ENCODE results near the gene CHN2.

The CHN2 gene

DNA sequence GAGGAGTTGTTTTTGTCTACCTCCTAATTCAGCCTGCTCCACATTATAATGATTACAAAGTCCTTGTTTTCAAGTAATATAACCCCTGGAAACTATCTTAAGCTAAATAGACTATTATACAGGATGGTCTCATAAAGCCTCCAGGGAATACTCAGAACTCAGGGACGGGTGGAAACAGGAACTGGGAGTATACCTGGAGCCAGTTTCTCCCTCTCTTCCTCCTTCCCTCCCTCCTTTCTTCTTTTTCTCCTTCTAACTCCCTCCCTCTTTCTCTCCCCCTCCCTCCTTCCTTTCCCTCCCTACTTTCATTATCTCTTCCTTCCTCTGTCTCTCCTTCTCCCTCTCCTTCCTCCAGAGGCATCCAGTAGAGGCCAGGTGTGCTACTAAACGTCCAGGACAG lies 292.8 kb downstream of the CHN2 start:
- H3K79me2 ChIP-seq = no peaks in the 10 kb centered on the region
- no peaks in the 10 kb centered on the region for H3K9me3 ChIP-seq (ENCODE audit: control insufficient read depth, low read length)
- no peaks in the 10 kb centered on the region for H3K27me3 ChIP-seq (ENCODE audit: control insufficient read depth, insufficient read depth, low read length)
- no peak overlapping the region for H3K27ac ChIP-seq
- no peaks in the 10 kb centered on the region for H3K36me3 ChIP-seq (ENCODE audit: control insufficient read depth, insufficient read depth, low read length)
- no peak overlapping the region for H3K9ac ChIP-seq
- H3K4me3 ChIP-seq (ENCODE audit: low read depth, low read length) = no peak overlapping the region
- no peak for TF ChIP-seq CTCF (IDR thresholded peaks at IDR 0.05)
- H3K4me2 ChIP-seq (ENCODE audit: low read length) = no peak overlapping the region
- no peak overlapping the region for H2AFZ ChIP-seq
- H3K4me1 ChIP-seq = no peaks in the 10 kb centered on the region

DNA sequence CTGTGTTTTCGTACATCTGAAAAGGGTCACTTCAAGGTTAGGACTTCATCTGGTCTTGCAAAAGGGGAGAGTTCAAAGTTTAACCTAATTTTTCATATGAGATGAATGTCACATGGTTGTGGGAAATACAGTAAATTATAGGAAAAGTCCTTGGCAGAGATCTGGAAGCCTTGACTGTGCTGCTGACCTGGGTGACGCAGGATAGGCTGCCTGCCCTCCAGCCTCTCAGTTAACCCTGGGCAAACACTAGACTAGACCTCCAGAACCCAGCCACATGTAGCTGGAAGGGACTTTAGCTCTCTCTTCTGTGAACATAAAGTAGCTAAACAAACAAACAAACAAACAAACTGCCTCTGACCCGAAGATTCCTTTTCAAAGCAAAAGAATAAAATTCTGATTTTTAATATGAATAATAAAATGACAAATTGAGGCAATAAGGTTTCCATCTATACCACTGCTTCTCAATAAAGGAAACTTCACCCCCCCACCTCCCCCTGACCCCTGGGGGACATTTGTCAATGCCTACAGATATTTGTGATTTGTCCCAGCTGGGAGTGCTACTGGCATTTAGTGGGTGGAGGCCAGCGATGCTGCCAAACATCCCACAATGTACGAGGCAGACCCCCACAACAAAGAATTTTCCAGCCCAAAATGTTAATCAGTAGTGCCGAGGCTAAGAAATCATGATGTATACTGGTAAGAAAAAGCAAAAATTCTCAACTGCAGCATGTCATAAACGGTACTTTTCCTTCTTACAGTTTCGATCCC lies 293.8 kb downstream of the CHN2 start:
- no peaks in the 10 kb centered on the region for H3K36me3 ChIP-seq (ENCODE audit: control insufficient read depth, insufficient read depth, low read length)
- H3K79me2 ChIP-seq = no peaks in the 10 kb centered on the region
- no peaks in the 10 kb centered on the region for H3K4me1 ChIP-seq
- H2AFZ ChIP-seq = no peak overlapping the region
- no peaks in the 10 kb centered on the region for H3K27me3 ChIP-seq (ENCODE audit: control insufficient read depth, insufficient read depth, low read length)
- H3K27ac ChIP-seq = no peak overlapping the region
- no peak overlapping the region for H3K4me3 ChIP-seq (ENCODE audit: low read depth, low read length)
- H3K9ac ChIP-seq = no peak overlapping the region
- no peak for TF ChIP-seq CTCF (IDR thresholded peaks at IDR 0.05)
- H3K9me3 ChIP-seq (ENCODE audit: control insufficient read depth, low read length) = no peaks in the 10 kb centered on the region
- no peak overlapping the region for H3K4me2 ChIP-seq (ENCODE audit: low read length)

GRCh38 chr7:29488977-29489376 lies 294.4 kb downstream of the CHN2 start:
- Histone ChIP-seq H3K4me1 (no peaks in the 10 kb centered on the region), H3K27ac (no peak overlapping the region), H3K4me2 (ENCODE audit: low read length) (no peak overlapping the region), H3K36me3 (ENCODE audit: control insufficient read depth, insufficient read depth, low read length) (no peaks in the 10 kb centered on the region), H3K9me3 (ENCODE audit: control insufficient read depth, low read length) (no peaks in the 10 kb centered on the region), H3K4me3 (ENCODE audit: low read depth, low read length) (no peak overlapping the region), H2AFZ (no peak overlapping the region), H3K79me2 (no peaks in the 10 kb centered on the region), H3K9ac (no peak overlapping the region), H3K27me3 (ENCODE audit: control insufficient read depth, insufficient read depth, low read length) (no peaks in the 10 kb centered on the region)
- no peak for TF ChIP-seq CTCF (IDR thresholded peaks at IDR 0.05)

DNA sequence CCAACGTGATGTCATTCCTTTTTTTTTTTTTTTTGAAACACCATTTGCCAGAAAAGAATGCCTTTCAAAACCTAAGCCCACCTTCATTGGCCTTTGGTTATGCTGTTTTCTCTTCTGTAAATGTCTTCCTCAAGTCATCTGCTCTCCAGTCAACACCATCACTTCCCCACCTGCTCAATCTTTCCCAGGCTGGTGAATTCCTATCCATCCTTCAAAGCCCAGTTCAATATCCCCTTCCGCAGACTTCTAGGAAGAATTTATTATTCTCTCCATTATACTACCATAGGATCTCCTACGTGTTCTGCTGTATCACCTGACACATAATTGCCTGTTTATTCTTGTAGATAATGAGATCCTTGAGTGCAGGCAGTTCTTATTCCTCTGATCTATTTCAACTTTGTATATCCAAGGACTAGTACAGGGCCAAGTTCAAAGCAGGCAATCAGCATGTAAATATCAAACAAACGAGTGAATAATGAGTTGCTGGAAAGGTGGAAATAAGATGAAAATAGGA lies 295.6 kb downstream of the CHN2 start:
- Histone ChIP-seq H3K36me3 (ENCODE audit: control insufficient read depth, insufficient read depth, low read length) (no peaks in the 10 kb centered on the region), H3K27ac (no peak overlapping the region), H3K4me3 (ENCODE audit: low read depth, low read length) (no peak overlapping the region), H3K4me2 (ENCODE audit: low read length) (no peak overlapping the region), H3K9ac (no peak overlapping the region), H3K79me2 (no peaks in the 10 kb centered on the region), H3K9me3 (ENCODE audit: control insufficient read depth, low read length) (no peaks in the 10 kb centered on the region), H3K4me1 (no peaks in the 10 kb centered on the region), H3K27me3 (ENCODE audit: control insufficient read depth, insufficient read depth, low read length) (no peaks in the 10 kb centered on the region), H2AFZ (no peak overlapping the region)
- TF ChIP-seq CTCF (IDR thresholded peaks at IDR 0.05) = no peak

GRCh38 chr7:29494350-29494749 lies 299.8 kb downstream of the CHN2 start:
- Histone ChIP-seq H3K27me3 (ENCODE audit: control insufficient read depth, insufficient read depth, low read length) (no peaks in the 10 kb centered on the region), H3K9me3 (ENCODE audit: control insufficient read depth, low read length) (no peaks in the 10 kb centered on the region), H3K27ac (no peak overlapping the region), H3K79me2 (no peaks in the 10 kb centered on the region), H3K36me3 (ENCODE audit: control insufficient read depth, insufficient read depth, low read length) (no peaks in the 10 kb centered on the region), H2AFZ (no peak overlapping the region), H3K4me1 (no peaks in the 10 kb centered on the region), H3K4me2 (ENCODE audit: low read length) (no peak overlapping the region), H3K4me3 (ENCODE audit: low read depth, low read length) (no peak overlapping the region), H3K9ac (no peak overlapping the region)
- TF ChIP-seq CTCF (IDR thresholded peaks at IDR 0.05) = no peak

Data from parathyroid adenoma (tissue), 2 donors.